ENCODE data around the gene STK38.
"Not testable (repeated sequence)": the region's sequence is repeated elsewhere in the genome, so short reads cannot be mapped to it uniquely, and the experiment has no call there.

Gene STK38

DNA sequence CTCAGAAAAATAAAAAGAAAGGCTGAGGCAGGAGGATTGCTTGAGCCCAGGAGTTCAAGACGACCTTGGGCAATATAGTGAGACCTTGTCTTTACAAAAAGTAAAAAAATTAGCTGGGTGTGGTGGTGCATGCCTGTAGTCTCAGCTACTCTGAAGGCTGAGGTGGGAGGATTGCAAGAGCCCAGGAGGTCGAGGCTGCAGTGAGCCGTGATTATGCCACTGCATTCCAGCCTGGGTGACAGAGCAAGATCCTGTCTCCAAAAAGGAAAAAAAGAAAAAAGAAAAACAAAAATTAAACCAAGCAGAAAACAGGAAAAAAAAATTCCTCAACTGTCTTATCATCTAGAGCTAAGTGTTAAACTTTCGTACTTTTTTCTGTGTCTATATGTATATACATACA, 34.4 kb upstream of the STK38 start:
- Histone ChIP-seq H3K27me3 (ENCODE audit: control insufficient read depth in 2 of 2, insufficient read depth in 2 of 2, low read length in 2 of 2) (no peaks in the 10 kb centered on the region), H3K9ac (ENCODE audit: low read depth in 1 of 2, low read length in 2 of 2) (no peak overlapping the region), H3K36me3 (ENCODE audit: control insufficient read depth in 2 of 2, insufficient read depth in 2 of 2, low read length in 2 of 2) (no peaks in the 10 kb centered on the region), H3K27ac (ENCODE audit: low read depth in 2 of 2, low read length in 2 of 2) (no peak overlapping the region), H3K4me3 (ENCODE audit: low read length in 2 of 2) (no peak overlapping the region), H3K9me3 (ENCODE audit: control insufficient read depth in 2 of 2, low read length in 2 of 2) (no peaks in the 10 kb centered on the region), H3K4me1 (ENCODE audit: control insufficient read depth in 2 of 2, insufficient read depth in 2 of 2, low read length in 2 of 2) (peaks cover 6 to 8% of the 10 kb centered on the region in 2 donors)

DNA sequence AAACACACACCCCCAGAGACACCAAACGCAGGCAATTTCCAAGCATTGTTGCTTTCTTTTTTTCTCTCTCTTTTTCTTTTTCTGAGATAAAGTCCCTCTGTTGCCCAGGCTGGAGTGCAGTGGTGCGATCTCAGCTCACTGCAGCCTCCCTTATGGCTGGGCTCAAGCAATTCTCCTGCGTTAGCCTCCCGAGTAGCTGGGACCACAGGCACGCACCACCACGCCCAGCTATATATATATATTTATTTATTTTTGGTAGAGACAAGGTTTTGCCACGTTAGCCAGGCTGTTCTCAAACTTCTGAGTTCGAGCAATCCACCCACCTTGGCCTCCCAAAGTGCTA, 32.9 kb upstream of the STK38 start:
- H3K27me3 ChIP-seq (ENCODE audit: control insufficient read depth in 2 of 2, insufficient read depth in 2 of 2, low read length in 2 of 2): no peaks in the 10 kb centered on the region
- H3K27ac ChIP-seq (ENCODE audit: low read depth in 2 of 2, low read length in 2 of 2): peak overlapping the region in 1 of 2 donors; percentile 56
- H3K9me3 ChIP-seq (ENCODE audit: control insufficient read depth in 2 of 2, low read length in 2 of 2): no peaks in the 10 kb centered on the region
- no peak overlapping the region for H3K9ac ChIP-seq (ENCODE audit: low read depth in 1 of 2, low read length in 2 of 2)
- peaks cover 6 to 8% of the 10 kb centered on the region in 2 donors for H3K4me1 ChIP-seq (ENCODE audit: control insufficient read depth in 2 of 2, insufficient read depth in 2 of 2, low read length in 2 of 2)
- peak overlapping the region in 1 of 2 donors; percentile 33 for H3K4me3 ChIP-seq (ENCODE audit: low read length in 2 of 2)
- no peaks in the 10 kb centered on the region for H3K36me3 ChIP-seq (ENCODE audit: control insufficient read depth in 2 of 2, insufficient read depth in 2 of 2, low read length in 2 of 2)

DNA sequence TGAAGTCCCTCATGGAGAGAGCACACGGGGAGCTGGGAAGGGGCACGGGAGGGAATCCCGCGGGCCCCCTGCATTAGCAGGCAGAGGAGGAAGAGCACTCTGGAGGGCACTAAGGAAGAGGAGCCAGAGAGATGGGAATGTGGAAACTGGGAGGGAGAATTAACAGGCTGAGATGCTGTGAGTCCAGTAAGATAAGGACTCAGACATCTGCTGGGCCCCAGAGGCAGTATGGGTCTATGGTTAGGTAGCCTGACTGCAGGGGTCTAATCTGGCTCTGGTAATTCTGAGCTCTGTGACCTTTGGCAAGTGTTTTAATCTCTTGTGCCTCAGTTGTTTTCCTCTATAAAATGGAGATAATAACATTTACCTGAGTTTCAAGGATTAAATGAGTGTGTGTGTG, 31.2 kb upstream of the STK38 start:
- Histone ChIP-seq H3K4me3 (ENCODE audit: low read length in 2 of 2) (no peak overlapping the region), H3K4me1 (ENCODE audit: control insufficient read depth in 2 of 2, insufficient read depth in 2 of 2, low read length in 2 of 2) (peaks cover 6 to 8% of the 10 kb centered on the region in 2 donors), H3K27ac (ENCODE audit: low read depth in 2 of 2, low read length in 2 of 2) (no peak overlapping the region), H3K27me3 (ENCODE audit: control insufficient read depth in 2 of 2, insufficient read depth in 2 of 2, low read length in 2 of 2) (no peaks in the 10 kb centered on the region), H3K9ac (ENCODE audit: low read depth in 1 of 2, low read length in 2 of 2) (no peak overlapping the region), H3K36me3 (ENCODE audit: control insufficient read depth in 2 of 2, insufficient read depth in 2 of 2, low read length in 2 of 2) (no peaks in the 10 kb centered on the region), H3K9me3 (ENCODE audit: control insufficient read depth in 2 of 2, low read length in 2 of 2) (no peaks in the 10 kb centered on the region)

DNA sequence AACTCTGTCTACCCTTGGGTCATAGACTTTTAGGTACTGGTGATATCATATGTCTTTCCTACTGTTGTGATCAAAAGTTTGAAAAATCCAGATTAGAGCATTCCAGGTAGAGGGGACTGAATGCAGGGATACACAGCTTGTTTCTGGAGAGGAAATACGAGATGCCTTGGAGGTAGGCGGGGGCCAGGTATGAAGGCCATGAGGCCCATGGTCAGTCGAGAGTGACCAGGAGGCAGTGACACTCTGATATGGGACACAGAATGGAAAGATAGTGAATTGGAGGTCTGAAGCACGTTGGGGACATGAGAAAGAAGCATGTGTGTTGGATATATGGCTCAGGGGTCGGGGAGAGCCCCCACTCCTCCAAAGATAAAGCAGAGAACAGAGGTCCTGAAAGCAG, 30.8 kb upstream of the STK38 start:
- Histone ChIP-seq H3K9me3 (ENCODE audit: control insufficient read depth in 2 of 2, low read length in 2 of 2) (no peaks in the 10 kb centered on the region), H3K4me3 (ENCODE audit: low read length in 2 of 2) (no peak overlapping the region), H3K4me1 (ENCODE audit: control insufficient read depth in 2 of 2, insufficient read depth in 2 of 2, low read length in 2 of 2) (peaks cover 6 to 8% of the 10 kb centered on the region in 2 donors), H3K9ac (ENCODE audit: low read depth in 1 of 2, low read length in 2 of 2) (no peak overlapping the region), H3K36me3 (ENCODE audit: control insufficient read depth in 2 of 2, insufficient read depth in 2 of 2, low read length in 2 of 2) (no peaks in the 10 kb centered on the region), H3K27ac (ENCODE audit: low read depth in 2 of 2, low read length in 2 of 2) (no peak overlapping the region), H3K27me3 (ENCODE audit: control insufficient read depth in 2 of 2, insufficient read depth in 2 of 2, low read length in 2 of 2) (no peaks in the 10 kb centered on the region)

DNA sequence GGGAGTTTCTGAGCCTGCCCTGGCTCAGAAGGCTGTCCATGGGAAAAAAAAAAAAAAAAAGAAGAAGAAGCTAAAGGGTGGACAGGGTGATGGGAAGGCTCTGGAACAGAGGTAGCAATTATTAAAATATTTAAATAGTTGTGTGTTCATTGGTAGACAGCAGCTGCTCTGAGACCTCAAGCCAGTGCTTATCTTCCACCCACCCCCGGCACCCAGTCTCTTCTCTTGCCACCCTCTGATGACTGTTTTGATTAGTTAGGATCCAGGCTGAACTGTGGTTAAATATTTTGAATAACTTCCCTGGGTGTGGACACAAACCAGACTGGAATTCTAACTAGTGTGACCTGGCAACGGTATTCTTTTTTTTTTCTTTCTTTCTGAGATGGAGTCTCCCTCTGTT, 30.0 kb upstream of the STK38 start:
- Histone ChIP-seq H3K4me1 (ENCODE audit: control insufficient read depth in 2 of 2, insufficient read depth in 2 of 2, low read length in 2 of 2) (peaks cover 6 to 8% of the 10 kb centered on the region in 2 donors), H3K27ac (ENCODE audit: low read depth in 2 of 2, low read length in 2 of 2) (no peak overlapping the region), H3K27me3 (ENCODE audit: control insufficient read depth in 2 of 2, insufficient read depth in 2 of 2, low read length in 2 of 2) (no peaks in the 10 kb centered on the region), H3K9ac (ENCODE audit: low read depth in 1 of 2, low read length in 2 of 2) (no peak overlapping the region), H3K9me3 (ENCODE audit: control insufficient read depth in 2 of 2, low read length in 2 of 2) (no peaks in the 10 kb centered on the region), H3K36me3 (ENCODE audit: control insufficient read depth in 2 of 2, insufficient read depth in 2 of 2, low read length in 2 of 2) (no peaks in the 10 kb centered on the region), H3K4me3 (ENCODE audit: low read length in 2 of 2) (no peak overlapping the region)

DNA sequence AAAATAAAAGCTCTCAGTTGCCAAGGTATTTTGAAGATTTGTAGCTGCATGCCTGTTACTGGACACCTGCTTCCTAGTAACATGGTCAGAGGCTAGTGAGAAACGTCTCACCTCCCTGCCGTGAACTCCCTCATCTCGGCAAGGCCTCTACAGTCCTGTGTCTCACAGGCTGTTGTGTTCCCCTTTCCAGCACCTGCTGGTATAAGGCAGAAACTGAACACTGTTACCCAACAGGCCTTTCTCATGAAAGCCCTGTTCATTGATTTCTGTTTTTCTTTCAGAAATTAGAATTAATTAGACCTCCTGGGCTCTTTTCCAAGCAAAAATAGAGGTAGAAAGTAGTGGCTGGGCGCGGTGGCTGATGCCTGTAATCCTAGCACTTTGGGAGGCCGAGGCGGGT, 29.3 kb upstream of the STK38 start:
- Histone ChIP-seq H3K27me3 (ENCODE audit: control insufficient read depth in 2 of 2, insufficient read depth in 2 of 2, low read length in 2 of 2) (no peaks in the 10 kb centered on the region), H3K9ac (ENCODE audit: low read depth in 1 of 2, low read length in 2 of 2) (no peak overlapping the region), H3K4me1 (ENCODE audit: control insufficient read depth in 2 of 2, insufficient read depth in 2 of 2, low read length in 2 of 2) (peaks cover 6 to 8% of the 10 kb centered on the region in 2 donors), H3K27ac (ENCODE audit: low read depth in 2 of 2, low read length in 2 of 2) (no peak overlapping the region), H3K9me3 (ENCODE audit: control insufficient read depth in 2 of 2, low read length in 2 of 2) (no peaks in the 10 kb centered on the region), H3K4me3 (ENCODE audit: low read length in 2 of 2) (no peak overlapping the region), H3K36me3 (ENCODE audit: control insufficient read depth in 2 of 2, insufficient read depth in 2 of 2, low read length in 2 of 2) (no peaks in the 10 kb centered on the region)

DNA sequence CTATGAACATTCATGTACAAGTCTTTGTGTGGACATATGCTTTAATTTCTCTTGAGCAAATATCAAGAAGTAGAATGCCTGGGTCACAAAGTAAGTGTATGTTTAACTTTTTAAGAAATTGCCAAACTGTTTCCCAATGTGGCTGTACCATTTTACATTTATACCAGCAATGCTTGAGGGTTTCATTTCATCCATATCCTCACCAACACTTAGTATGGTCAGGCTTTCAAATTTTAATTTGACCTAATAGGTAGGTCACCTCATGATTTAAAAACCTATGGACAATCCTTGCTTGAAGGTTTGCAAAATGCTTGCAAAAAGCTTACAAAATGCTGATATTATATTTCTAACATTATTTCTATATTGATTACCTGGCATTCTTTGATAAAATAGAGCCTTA, 27.4 kb upstream of the STK38 start:
- H3K9ac ChIP-seq (ENCODE audit: low read depth in 1 of 2, low read length in 2 of 2): no peak overlapping the region
- no peak overlapping the region for H3K27ac ChIP-seq (ENCODE audit: low read depth in 2 of 2, low read length in 2 of 2)
- H3K4me3 ChIP-seq (ENCODE audit: low read length in 2 of 2): no peak overlapping the region
- H3K27me3 ChIP-seq (ENCODE audit: control insufficient read depth in 2 of 2, insufficient read depth in 2 of 2, low read length in 2 of 2): no peaks in the 10 kb centered on the region
- peaks cover 2 to 6% of the 10 kb centered on the region in 2 donors for H3K4me1 ChIP-seq (ENCODE audit: control insufficient read depth in 2 of 2, insufficient read depth in 2 of 2, low read length in 2 of 2)
- peaks cover 0 to 2% of the 10 kb centered on the region in 2 donors for H3K9me3 ChIP-seq (ENCODE audit: control insufficient read depth in 2 of 2, low read length in 2 of 2)
- H3K36me3 ChIP-seq (ENCODE audit: control insufficient read depth in 2 of 2, insufficient read depth in 2 of 2, low read length in 2 of 2): no peaks in the 10 kb centered on the region

DNA sequence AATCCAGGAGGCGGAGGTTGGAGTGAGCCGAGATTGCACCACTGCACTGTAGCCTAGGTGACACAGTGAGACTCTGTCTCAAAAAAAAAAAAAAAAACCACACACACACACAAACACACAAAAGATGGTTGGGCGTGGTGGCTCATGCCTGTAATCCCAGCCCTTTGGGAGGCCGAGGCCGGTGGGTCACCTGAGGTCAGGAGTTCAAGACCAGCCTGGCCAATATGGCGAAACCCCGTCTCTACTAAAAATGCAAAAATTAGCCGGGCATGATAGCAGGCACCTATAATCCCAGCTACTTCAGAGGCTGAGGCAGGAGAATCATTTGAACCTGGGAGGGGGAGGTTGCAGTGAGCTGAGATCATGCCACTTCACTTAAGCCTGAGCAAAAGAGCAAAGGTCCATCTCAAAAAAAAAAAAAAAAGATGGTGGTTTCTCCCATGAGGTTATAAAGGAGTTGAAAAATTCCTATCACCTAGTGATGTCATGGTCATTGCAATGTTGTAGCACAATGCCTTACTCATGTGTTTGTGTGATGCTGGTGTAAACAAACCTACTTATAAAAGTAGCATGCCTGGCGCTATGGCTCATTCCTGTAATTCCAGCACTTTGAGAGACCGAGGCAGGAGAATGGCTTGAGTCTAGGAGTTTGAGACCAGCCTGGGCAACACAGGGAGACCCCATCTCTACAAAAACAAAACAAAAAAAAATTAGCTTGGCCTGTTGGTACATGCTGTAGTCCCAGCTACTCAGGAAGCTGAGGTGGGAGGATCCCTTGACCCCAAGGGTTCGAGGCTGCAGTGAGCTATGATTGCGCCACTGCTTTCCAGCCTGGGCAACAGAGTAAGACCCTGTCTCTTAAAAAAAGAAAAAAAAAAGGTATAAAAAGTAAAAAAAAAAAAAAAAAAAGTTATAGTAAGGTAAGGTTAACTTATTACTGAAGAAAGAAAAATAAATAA, 25.4 kb upstream of the STK38 start:
- not testable (repeated sequence) for H3K4me3 ChIP-seq (ENCODE audit: low read length in 2 of 2); H3K27me3 ChIP-seq (ENCODE audit: control insufficient read depth in 2 of 2, insufficient read depth in 2 of 2, low read length in 2 of 2); H3K4me1 ChIP-seq (ENCODE audit: control insufficient read depth in 2 of 2, insufficient read depth in 2 of 2, low read length in 2 of 2); H3K36me3 ChIP-seq (ENCODE audit: control insufficient read depth in 2 of 2, insufficient read depth in 2 of 2, low read length in 2 of 2); H3K9me3 ChIP-seq (ENCODE audit: control insufficient read depth in 2 of 2, low read length in 2 of 2); H3K27ac ChIP-seq (ENCODE audit: low read depth in 2 of 2, low read length in 2 of 2); H3K9ac ChIP-seq (ENCODE audit: low read depth in 1 of 2, low read length in 2 of 2)

DNA sequence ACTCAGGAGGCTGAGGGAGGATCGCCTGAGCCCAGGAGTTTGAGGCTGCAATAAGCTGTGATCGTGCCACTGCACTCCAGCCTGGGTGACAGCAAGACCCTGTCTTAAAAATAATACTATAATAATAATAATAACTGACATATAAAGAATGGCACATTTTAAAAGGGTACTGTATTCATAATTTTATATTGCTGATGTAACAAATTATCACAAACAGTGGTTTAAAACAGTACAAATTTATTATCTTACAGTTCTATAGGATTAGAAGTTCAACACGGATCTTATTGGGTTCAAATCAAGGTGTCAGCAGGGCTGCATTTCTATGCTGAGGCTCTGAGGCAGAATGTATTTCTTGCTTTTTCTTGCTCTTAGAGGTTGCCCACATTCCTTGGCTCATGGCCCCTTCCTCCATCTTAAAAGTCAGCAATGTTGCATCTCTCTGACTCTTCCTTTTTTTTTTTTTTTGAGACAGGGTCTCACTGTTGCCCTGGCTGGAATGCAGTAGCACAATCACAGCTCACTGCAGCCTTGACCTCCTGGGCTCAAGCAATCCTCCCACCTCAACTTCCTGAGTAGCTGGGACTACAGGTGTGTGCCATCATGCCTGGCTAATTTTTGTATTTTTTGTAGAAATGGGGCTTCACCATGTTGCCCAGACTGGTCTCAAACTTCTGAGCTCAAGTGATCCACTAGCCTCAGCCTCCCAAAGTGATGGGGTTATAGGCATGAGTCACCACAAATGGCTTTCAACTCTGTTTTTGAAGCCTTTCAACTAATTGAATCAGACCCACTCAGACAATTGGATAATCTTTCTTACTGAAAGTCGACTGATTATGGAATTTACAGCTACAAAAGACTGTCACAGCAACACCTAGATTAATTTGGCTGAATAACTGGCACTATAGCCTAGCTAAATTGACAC, 24.1 kb upstream of the STK38 start:
- Histone ChIP-seq H3K36me3 (ENCODE audit: control insufficient read depth in 2 of 2, insufficient read depth in 2 of 2, low read length in 2 of 2) (no peaks in the 10 kb centered on the region), H3K9me3 (ENCODE audit: control insufficient read depth in 2 of 2, low read length in 2 of 2) (peaks cover 0 to 2% of the 10 kb centered on the region in 2 donors), H3K27ac (ENCODE audit: low read depth in 2 of 2, low read length in 2 of 2) (no peak overlapping the region), H3K4me3 (ENCODE audit: low read length in 2 of 2) (no peak overlapping the region), H3K27me3 (ENCODE audit: control insufficient read depth in 2 of 2, insufficient read depth in 2 of 2, low read length in 2 of 2) (no peaks in the 10 kb centered on the region), H3K9ac (ENCODE audit: low read depth in 1 of 2, low read length in 2 of 2) (no peak overlapping the region), H3K4me1 (ENCODE audit: control insufficient read depth in 2 of 2, insufficient read depth in 2 of 2, low read length in 2 of 2) (no peaks in the 10 kb centered on the region)

DNA sequence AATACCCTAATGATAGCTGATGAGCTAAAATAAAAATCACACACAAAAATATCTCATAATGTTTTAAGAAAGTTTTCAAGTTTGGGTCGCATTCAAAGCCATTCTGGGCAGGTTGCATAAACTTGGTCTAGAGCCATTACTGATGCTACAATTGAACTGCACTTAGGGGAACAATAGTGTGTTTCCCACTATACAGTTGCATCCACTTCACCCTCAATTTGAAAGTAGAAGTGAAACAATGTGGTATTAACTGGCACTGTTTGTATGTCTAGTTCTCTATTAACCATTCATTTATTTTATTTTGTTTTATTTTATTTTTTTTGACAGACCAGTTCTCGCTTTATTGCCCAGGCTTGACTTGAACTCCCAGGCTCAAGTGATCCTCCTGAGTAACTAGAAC, 23.0 kb upstream of the STK38 start:
- no peak overlapping the region for H3K27ac ChIP-seq (ENCODE audit: low read depth in 2 of 2, low read length in 2 of 2)
- no peak overlapping the region for H3K4me3 ChIP-seq (ENCODE audit: low read length in 2 of 2)
- no peaks in the 10 kb centered on the region for H3K36me3 ChIP-seq (ENCODE audit: control insufficient read depth in 2 of 2, insufficient read depth in 2 of 2, low read length in 2 of 2)
- H3K27me3 ChIP-seq (ENCODE audit: control insufficient read depth in 2 of 2, insufficient read depth in 2 of 2, low read length in 2 of 2): no peaks in the 10 kb centered on the region
- no peak overlapping the region for H3K9ac ChIP-seq (ENCODE audit: low read depth in 1 of 2, low read length in 2 of 2)
- H3K4me1 ChIP-seq (ENCODE audit: control insufficient read depth in 2 of 2, insufficient read depth in 2 of 2, low read length in 2 of 2): no peaks in the 10 kb centered on the region
- H3K9me3 ChIP-seq (ENCODE audit: control insufficient read depth in 2 of 2, low read length in 2 of 2): peaks cover 0 to 2% of the 10 kb centered on the region in 2 donors
